Effector memory CD8-positive, alpha-beta T cell (primary cell): Measurements from ENCODE around the gene ITGB7.

Source experiments
- ATAC-seq: fragments of 150-1000 bp; cut with Tn5 transposase; replicated peaks from 2 replicates; pipeline ENCODE4 v1.10.0; 2021; ENCODE audit warnings: mild to moderate bottlenecking, moderate library complexity
- DNase-seq, 3 experiments: peaks; one replicate each; pipeline ENCODE4 v3.0.0; 2021
- H3K27ac Mint-ChIP-seq, 2 donors: one replicate each; pipeline ENCODE4 v1.8.0; 2022; ENCODE audit warnings: mild to moderate bottlenecking in 2 of 2, mixed read lengths in 2 of 2, moderate library complexity in 2 of 2
- H3K27me3 Mint-ChIP-seq, 2 donors: one replicate each; pipeline ENCODE4 v1.8.0; 2022; ENCODE audit warnings: mixed read lengths in 2 of 2
- H3K36me3 Mint-ChIP-seq: one replicate; pipeline ENCODE4 v1.8.0; 2022; ENCODE audit warnings: mild to moderate bottlenecking, moderate library complexity, mixed read lengths; ENCODE audit not compliant: insufficient read depth
- H3K4me1 Mint-ChIP-seq, 2 donors: one replicate each; pipeline ENCODE4 v1.8.0; 2022; ENCODE audit warnings: low read depth in 2 of 2, mixed read lengths in 2 of 2
- H3K4me3 Mint-ChIP-seq, 2 donors: one replicate each; pipeline ENCODE4 v1.8.0; 2022; ENCODE audit warnings: mild to moderate bottlenecking in 2 of 2, mixed read lengths in 2 of 2, moderate library complexity in 2 of 2
- H3K9me3 Mint-ChIP-seq, 2 donors: one replicate each; pipeline ENCODE4 v1.8.0; 2022; ENCODE audit warnings: mixed read lengths in 2 of 2

ITGB7 gene

DNA sequence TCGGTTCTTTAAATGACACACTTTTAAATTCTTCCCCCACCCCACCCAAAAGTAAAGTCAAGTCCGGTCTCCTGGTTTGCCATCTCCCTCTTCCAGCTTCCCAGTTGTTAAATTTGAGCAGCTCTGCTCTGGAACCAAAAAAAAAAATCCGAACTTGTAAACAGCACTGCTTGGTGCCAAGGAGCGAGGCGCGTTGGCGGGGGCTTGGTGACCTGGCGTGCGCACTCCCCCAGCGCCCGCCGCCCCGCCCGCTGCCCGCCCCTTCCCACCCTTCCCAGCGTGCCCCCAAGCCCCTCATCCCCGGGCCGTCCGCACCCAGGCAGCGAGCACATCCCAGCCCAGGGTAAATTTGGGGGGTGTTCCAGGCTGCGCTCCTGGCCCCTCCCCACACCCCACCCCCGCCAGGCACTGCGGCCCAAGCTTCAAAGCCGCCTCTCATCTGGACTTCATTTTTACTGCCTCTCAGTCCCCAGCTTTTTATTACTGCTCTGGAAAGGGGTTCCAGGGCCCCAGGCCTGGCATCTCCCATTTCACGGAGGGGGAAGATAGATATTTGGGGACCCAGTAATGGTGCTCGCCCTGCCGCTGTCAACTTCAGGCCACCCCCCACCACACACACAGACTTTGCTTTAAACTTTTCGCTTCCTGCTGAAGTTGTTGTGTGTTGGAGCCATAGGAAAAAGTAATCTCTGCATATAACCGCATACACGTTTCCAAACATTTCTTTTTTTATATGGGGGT is 11.7 kb upstream of the ITGB7 start:
- ATAC-seq (no peak), DNase-seq (no peak)
- Mint-ChIP-seq H3K36me3 (peaks cover 43% of the 10 kb centered on the region), H3K9me3 (no peaks in the 10 kb centered on the region), H3K4me3 (peak overlapping the region; percentile 94 to 100), H3K27me3 (no peaks in the 10 kb centered on the region), H3K27ac (peak overlapping the region; percentile 80 to 91), H3K4me1 (peaks cover 58 to 65% of the 10 kb centered on the region in 2 donors)

DNA sequence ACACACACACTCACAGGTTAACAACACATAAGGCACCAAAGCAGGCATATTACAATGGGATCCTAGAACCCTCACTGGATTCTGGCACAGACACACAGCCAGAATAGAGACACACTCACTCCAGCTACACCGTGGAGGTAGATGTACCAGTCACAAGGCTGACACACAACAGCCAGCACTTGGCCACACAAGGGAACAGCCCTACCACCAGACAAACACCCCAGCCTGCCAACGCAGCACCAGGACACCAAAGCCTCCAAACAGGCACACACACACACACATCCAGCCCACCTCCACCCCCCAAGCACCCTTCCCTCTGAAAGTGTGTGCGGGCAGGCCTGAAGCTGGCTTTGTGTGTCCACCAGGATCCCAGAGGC is 10.9 kb upstream of the ITGB7 start:
- H3K4me3 Mint-ChIP-seq: peak overlapping the region; percentile 94 to 100
- no peaks in the 10 kb centered on the region for H3K9me3 Mint-ChIP-seq
- H3K27ac Mint-ChIP-seq: peak overlapping the region; percentile 31 to 91
- peaks cover 50% of the 10 kb centered on the region for H3K36me3 Mint-ChIP-seq
- peaks cover 63 to 67% of the 10 kb centered on the region in 2 donors for H3K4me1 Mint-ChIP-seq
- ATAC-seq (no peak), DNase-seq (no peak)
- no peaks in the 10 kb centered on the region for H3K27me3 Mint-ChIP-seq

DNA sequence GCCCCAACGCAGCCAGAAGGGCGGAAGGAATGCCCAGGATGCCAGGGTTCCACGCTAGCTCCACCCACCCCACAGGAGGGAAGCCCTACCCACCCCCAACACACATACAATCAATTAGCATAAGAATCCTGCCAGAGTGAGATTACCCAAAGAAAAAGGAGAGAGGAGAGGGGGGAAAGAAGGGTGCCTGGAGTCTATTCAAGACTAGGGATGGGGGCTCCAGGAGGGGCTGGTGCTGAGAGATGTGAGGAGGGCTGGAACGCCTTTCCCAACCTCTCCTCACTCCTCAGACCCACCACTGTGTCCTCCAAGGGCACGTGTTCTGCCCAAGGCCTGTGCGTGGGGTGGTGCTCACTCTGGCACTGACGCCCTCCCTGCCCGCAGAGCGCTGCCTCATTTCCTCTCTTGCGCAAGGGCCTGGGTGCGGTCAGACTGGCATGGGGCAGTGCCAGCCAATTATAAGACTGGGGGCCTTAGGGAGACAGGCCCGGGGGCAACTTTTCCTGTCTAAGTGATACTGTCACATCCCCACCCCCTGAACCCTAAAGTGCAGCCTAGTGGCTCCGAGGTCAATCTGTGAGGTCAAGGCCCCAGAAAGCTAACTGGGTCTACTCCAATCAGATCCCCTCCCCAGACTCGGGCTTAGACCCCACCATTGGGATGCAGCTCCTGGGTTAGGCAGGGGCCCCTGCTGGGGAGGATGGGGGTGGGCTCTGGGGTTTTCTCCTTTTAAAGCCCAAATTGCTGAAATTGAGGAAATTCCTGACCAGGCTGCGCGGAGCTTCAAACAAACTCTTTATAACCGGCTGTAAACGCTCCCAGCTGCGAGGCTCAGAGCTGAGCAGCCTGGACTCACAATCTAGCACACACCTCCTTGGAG is 10.2 kb upstream of the ITGB7 start:
- H3K9me3 Mint-ChIP-seq: no peaks in the 10 kb centered on the region
- H3K4me3 Mint-ChIP-seq: peak overlapping the region; percentile 94 to 100
- H3K27me3 Mint-ChIP-seq: no peaks in the 10 kb centered on the region
- peak overlapping the region; percentile 49 to 91 for H3K27ac Mint-ChIP-seq
- peak in 2 of 3 experiments; percentile 57 to 58 for DNase-seq
- H3K4me1 Mint-ChIP-seq: peaks cover 57 to 67% of the 10 kb centered on the region in 2 donors
- peaks cover 50% of the 10 kb centered on the region for H3K36me3 Mint-ChIP-seq
- ATAC-seq: peak; percentile 28

DNA sequence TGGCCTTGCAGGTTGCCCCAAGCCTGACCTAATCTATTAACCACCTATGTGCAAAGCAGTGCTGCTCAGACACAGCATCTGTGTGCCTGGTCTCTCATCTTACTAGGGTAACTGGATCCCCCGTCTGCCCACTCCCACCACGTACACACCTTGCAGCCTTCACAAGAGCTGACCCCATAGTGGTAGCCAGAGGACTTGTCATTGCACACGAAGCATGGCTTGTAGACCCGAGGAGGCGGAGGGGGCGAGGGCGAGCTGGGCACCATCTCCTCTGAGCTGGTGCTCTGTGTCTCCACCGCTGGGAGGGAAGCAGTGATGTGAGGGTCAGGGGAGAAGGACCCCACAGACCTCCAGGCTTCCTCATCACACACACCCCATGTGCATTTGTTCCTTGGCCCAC is 8.4 kb upstream of the ITGB7 start:
- Mint-ChIP-seq H3K4me3 (peak overlapping the region in 1 of 2 donors; percentile 10), H3K9me3 (no peaks in the 10 kb centered on the region), H3K4me1 (peaks cover 57 to 69% of the 10 kb centered on the region in 2 donors), H3K27me3 (no peaks in the 10 kb centered on the region), H3K36me3 (peaks cover 56% of the 10 kb centered on the region), H3K27ac (peak overlapping the region; percentile 77 to 91)
- DNase-seq (no peak), ATAC-seq (no peak)

DNA sequence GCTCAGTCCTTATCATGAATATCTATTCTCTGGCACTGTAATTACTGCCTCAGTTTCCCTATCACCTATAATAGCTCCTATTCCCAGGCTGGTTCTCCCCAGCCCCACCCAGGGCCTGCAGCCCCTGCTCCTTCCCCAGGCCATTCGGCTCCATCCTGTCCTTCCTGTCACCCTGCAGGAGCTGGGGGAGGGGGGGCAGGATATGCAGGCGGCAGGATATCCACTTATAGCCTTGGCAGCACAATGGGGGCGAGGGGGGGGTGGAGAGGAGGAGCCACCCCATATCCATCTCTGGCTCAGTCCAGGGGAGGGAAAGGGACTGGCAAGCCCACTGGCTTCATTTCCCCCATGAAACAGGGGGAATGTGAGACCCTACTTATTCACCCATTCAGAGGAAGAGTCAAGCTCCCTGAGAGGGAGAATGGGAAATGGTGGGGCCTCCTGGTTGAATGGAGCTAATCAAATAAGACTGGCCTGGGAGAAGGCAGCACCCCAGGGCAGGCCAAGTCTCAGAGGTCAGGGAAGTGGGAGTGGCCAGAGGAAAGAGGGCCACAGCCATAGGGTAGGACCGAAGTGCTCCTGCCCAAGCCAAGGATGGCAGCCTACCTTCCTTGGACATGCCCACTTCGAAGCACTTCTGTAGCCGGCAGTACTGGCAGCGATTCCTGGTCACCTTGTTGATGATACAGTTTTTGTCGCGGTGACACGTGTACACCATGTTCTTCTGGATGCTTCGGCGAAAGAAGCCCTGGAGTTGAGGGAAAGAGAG is 7.8 kb upstream of the ITGB7 start:
- Mint-ChIP-seq H3K4me3 (peak overlapping the region in 1 of 2 donors; percentile 10), H3K27me3 (no peaks in the 10 kb centered on the region), H3K36me3 (peaks cover 58% of the 10 kb centered on the region), H3K4me1 (peaks cover 57 to 72% of the 10 kb centered on the region in 2 donors), H3K9me3 (no peaks in the 10 kb centered on the region), H3K27ac (peak overlapping the region; percentile 77 to 91)
- DNase-seq (no peak), ATAC-seq (no peak)

DNA sequence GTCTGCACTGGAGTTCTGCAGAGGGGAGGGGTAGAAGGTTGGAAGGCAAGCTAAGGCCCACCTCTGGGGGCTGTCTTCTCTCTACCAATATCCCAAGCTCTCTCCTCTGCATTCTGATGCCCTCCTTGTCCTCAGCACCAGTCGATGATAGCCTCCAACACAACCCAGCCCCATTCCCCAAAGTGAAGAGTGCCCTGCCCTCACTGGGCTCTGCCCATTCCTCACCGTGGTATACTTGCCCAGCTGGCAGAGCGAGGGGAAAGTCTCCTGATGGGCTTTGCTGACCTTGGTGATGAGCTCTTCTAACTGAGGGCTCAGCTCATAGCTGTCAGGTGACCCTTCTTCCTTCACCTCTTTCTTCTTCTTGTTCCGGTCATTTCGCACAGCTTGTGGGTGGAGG is 7.2 kb upstream of the ITGB7 start:
- peaks cover 56 to 72% of the 10 kb centered on the region in 2 donors for H3K4me1 Mint-ChIP-seq
- no peak for DNase-seq
- no peaks in the 10 kb centered on the region for H3K27me3 Mint-ChIP-seq
- no peak overlapping the region for H3K4me3 Mint-ChIP-seq
- peaks cover 52% of the 10 kb centered on the region for H3K36me3 Mint-ChIP-seq
- H3K27ac Mint-ChIP-seq: peak overlapping the region; percentile 66 to 84
- ATAC-seq: no peak
- no peaks in the 10 kb centered on the region for H3K9me3 Mint-ChIP-seq

DNA sequence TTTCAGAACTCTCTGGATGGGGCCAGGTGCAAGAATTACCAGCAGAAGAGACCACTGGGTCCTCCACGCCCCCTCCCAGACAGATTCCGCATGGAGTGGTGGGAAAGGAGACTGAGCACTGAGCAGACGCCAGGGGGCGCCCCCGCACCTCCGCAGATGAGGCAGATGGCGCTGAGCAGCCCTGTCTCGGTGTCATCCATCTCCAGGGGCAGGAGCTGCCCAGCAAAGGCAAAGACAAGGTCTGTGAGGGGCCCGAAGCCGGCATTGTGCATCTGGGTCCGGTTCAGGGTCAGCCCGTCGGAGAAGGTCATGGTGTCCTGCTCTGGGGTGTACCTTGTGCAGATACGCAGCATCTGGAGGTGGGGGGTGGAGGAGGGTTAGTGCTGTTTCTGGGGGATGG is 6.3 kb upstream of the ITGB7 start:
- Mint-ChIP-seq H3K4me1 (peaks cover 58 to 74% of the 10 kb centered on the region in 2 donors), H3K4me3 (peak overlapping the region in 1 of 2 donors; percentile 20), H3K27ac (peak overlapping the region; percentile 84 to 89), H3K9me3 (no peaks in the 10 kb centered on the region), H3K36me3 (peaks cover 49% of the 10 kb centered on the region), H3K27me3 (no peaks in the 10 kb centered on the region)
- DNase-seq (peak; percentile 78 to 80 (median 79)), ATAC-seq (peak; percentile 61)

DNA sequence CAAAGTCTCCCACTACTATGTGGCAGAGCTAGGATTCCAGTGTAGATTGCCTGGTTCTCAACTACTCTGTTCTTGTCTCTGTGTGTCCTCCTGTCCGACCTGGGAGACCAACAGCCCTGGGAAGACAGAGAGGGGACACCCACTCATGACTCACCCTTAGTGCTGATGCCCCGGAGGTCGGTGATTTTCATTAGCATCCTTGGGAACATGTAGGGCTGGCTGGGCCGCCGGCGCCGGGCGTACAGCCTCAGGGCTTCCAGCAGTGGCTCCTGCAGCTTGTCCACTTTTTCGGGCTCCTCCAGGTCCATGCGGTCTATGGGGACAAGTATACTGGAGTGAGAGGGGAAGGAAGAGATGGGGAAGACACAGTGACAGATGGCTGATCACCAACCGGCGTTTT is 5.9 kb upstream of the ITGB7 start:
- no peaks in the 10 kb centered on the region for H3K27me3 Mint-ChIP-seq
- H3K9me3 Mint-ChIP-seq: no peaks in the 10 kb centered on the region
- no peak for DNase-seq
- H3K27ac Mint-ChIP-seq: peak overlapping the region in 1 of 2 donors; percentile 89
- peaks cover 58 to 75% of the 10 kb centered on the region in 2 donors for H3K4me1 Mint-ChIP-seq
- no peak for ATAC-seq
- no peak overlapping the region for H3K4me3 Mint-ChIP-seq
- peaks cover 48% of the 10 kb centered on the region for H3K36me3 Mint-ChIP-seq

DNA sequence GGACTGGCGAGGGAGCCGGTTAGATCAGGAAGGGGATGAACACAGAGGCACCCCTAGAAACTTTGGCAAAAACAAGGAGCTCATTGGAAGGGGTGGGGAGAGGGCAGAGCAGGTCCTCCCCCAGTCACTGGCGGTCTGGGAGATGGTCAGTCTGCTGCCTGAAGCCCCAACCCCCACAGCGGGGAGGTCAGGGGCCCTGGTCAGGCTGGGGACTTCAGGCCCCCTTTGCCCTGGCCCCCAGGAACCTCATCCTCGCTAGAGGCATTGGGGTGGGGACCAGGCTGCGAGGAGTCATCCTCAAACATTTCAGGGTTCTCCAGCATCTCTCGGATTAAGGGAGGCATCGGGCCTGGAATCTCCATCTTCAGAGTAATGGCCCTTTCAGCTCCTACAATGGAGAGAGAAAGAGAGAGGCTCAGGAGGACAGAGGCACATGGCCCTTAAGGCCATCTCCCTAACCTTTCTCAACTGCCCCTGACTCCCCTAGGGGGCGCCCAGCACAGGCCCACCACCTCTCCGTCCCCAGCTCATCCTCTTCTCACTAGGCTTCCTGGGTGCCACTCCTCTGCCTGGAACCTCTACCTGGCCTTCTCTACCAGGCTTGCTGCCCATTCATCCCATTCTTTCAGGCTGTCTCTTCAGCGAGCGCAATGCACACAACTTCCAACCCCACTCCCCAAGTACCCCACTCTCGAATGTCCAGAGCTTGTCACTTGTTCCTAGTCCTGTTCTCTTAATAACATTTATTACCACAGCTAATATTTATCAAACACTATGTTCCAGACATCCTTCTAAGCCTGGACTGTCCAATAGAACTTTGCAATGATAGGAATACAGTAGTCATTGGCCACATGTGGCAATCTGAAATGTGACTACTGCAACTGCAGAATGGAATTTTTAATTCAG is 4.7 kb upstream of the ITGB7 start:
- no peaks in the 10 kb centered on the region for H3K27me3 Mint-ChIP-seq
- H3K27ac Mint-ChIP-seq: peak overlapping the region; percentile 17 to 85
- no peak for DNase-seq
- peaks cover 42% of the 10 kb centered on the region for H3K36me3 Mint-ChIP-seq
- peaks cover 56 to 72% of the 10 kb centered on the region in 2 donors for H3K4me1 Mint-ChIP-seq
- H3K4me3 Mint-ChIP-seq: no peak overlapping the region
- no peak for ATAC-seq
- no peaks in the 10 kb centered on the region for H3K9me3 Mint-ChIP-seq

DNA sequence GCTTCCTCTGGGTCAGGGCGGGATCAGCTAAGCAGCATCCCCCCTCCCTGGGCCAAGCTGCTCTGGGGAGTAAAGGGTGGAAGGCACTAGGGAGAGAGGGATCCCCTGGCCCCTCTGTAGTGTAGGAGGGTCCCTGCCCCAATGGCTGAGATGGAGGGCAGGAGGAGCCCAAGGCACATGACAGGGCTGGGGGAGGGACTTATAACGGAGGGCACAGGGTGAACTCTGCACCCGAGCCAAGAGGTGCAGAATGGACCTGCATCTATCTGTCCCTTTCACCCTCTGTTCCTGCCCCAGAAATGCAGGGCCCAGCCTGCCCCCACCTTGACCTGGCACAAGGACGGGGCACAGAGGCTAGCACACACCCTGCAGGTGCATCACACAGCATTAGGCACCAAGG is 3.8 kb upstream of the ITGB7 start:
- Mint-ChIP-seq H3K27ac (no peak overlapping the region), H3K27me3 (no peaks in the 10 kb centered on the region), H3K4me3 (no peak overlapping the region), H3K4me1 (peaks cover 56 to 71% of the 10 kb centered on the region in 2 donors), H3K9me3 (no peaks in the 10 kb centered on the region), H3K36me3 (peaks cover 42% of the 10 kb centered on the region)
- DNase-seq: no peak
- no peak for ATAC-seq

DNA sequence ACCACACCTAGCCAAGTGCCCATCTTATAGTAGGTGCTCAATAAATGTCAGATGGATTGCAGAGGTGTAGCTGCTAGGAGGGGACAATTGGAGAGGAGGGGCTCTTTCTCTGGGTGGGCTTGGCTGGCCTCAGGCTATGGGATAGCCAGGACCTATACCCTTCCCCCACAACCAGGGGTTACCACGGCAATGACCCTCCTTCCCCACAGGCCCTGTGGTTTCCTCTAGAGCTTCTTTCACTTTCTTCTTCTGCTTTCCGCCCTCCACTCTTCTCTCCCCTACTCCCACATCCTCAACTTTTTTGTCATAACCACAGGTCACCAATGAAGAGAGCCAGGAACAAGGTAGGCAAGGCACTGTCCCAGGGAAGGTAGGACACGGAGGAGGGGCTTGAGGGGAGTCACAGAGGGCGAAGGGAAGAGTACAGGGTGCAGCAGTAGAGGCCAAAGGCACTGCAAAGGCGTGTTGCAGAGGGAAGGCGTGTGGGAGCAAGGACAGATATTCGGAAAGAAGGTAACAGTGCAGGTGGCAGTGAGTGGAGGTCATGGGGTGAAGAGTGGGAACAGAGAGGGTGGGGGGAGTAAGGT is 1.9 kb upstream of the ITGB7 start:
- H3K4me1 Mint-ChIP-seq: peaks cover 63 to 66% of the 10 kb centered on the region in 2 donors
- H3K4me3 Mint-ChIP-seq: peak overlapping the region; percentile 81 to 92
- ATAC-seq: peak; percentile 24
- DNase-seq: no peak
- no peaks in the 10 kb centered on the region for H3K27me3 Mint-ChIP-seq
- peaks cover 32% of the 10 kb centered on the region for H3K36me3 Mint-ChIP-seq
- H3K27ac Mint-ChIP-seq: peak overlapping the region; percentile 85 to 89
- H3K9me3 Mint-ChIP-seq: no peaks in the 10 kb centered on the region

DNA sequence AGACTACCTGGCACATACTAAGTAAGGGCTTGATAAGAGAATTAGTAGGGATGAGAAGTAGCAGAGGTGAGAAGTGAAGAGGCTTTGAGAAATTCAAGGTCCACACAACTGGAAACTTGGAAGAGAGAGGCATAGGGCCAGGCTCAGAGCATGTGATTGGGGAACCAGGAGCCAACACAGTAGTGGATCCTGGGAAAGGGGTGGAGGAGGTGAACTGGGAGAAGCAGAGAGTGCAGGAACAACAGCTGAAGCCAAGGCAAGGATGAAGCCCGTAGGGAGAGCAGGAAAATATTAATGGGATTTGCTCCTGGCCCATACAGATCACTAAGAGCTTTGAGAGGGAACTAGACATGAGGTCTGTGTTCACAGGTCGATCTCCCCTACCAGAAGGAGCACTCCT is 1.4 kb upstream of the ITGB7 start:
- peak overlapping the region; percentile 85 to 89 for H3K27ac Mint-ChIP-seq
- peaks cover 61% of the 10 kb centered on the region in 2 donors for H3K4me1 Mint-ChIP-seq
- no peaks in the 10 kb centered on the region for H3K27me3 Mint-ChIP-seq
- H3K9me3 Mint-ChIP-seq: no peaks in the 10 kb centered on the region
- peaks cover 32% of the 10 kb centered on the region for H3K36me3 Mint-ChIP-seq
- no peak for DNase-seq
- ATAC-seq: no peak
- H3K4me3 Mint-ChIP-seq: peak overlapping the region; percentile 81 to 92
